Stimulated activated CD8-positive, alpha-beta memory T cell treated with anti-CD3 and anti-CD28 coated beads, Interleukin-2, amount 100 ng/mL, for 1 hour (primary cell): ENCODE data around the gene LRRK1.
A peak's percentile ranks its signal among the peaks of the same experiment; 100 is the strongest.

Source experiments
- DNase-seq, 2 donors: peaks; one replicate each; pipeline ENCODE4 v3.0.0-alpha.2; 2020; ENCODE audit warnings: low read depth in 2 of 2

LRRK1 gene

GRCh38 chr15:101004500-101004899 lies 85.3 kb downstream of the LRRK1 start:
- no peak for DNase-seq

- DNase-seq, result no peak
These were observed 86.0 kb downstream of the LRRK1 start for GRCh38 chr15:101004986-101005747.

- DNase-seq, result peak in 1 of 2 donors; percentile 33
These were observed 88.0 kb downstream of the LRRK1 start for GRCh38 chr15:101006931-101007691.

GRCh38 chr15:101008158-101009139 lies 89.3 kb downstream of the LRRK1 start:
- peak; percentile 75 to 76 for DNase-seq

GRCh38 chr15:101009176-101009575 lies 90.0 kb downstream of the LRRK1 start:
- DNase-seq, result no peak

- DNase-seq, result no peak
These were observed 91.6 kb downstream of the LRRK1 start for GRCh38 chr15:101010781-101011180.

GRCh38 chr15:101012326-101013200 lies 93.4 kb downstream of the LRRK1 start:
- DNase-seq, result no peak

GRCh38 chr15:101013201-101013550 lies 94.0 kb downstream of the LRRK1 start:
- no peak for DNase-seq

GRCh38 chr15:101013769-101014675 lies 94.9 kb downstream of the LRRK1 start:
- no peak for DNase-seq

GRCh38 chr15:101014921-101015841 lies 96.0 kb downstream of the LRRK1 start:
- peak; percentile 33 to 46 for DNase-seq

GRCh38 chr15:101016581-101016980 lies 97.4 kb downstream of the LRRK1 start:
- no peak for DNase-seq

- no peak for DNase-seq
These were observed 98.1 kb downstream of the LRRK1 start for GRCh38 chr15:101017093-101017754.

GRCh38 chr15:101018016-101018415 lies 98.9 kb downstream of the LRRK1 start:
- DNase-seq, result no peak

- DNase-seq, result no peak
These were observed 99.3 kb downstream of the LRRK1 start for GRCh38 chr15:101018450-101018849.

GRCh38 chr15:101019366-101019896 lies 100.3 kb downstream of the LRRK1 start:
- no peak for DNase-seq

- no peak for DNase-seq
These were observed 101.3 kb downstream of the LRRK1 start for GRCh38 chr15:101020451-101020850.

- DNase-seq, result no peak
These were observed 101.8 kb downstream of the LRRK1 start for GRCh38 chr15:101020945-101021344.

GRCh38 chr15:101022306-101022705 lies 103.1 kb downstream of the LRRK1 start:
- DNase-seq, result no peak
